ENCODE measurements around the gene HS6ST3.

- TF ChIP-seq CTCF (conservative IDR thresholded peaks at IDR 0.05; ENCODE audit: low read depth, low read length) (no peak), EZH2 (IDR thresholded peaks at IDR 0.05; ENCODE audit: low read length, unreplicated experiment) (no peak), EZH2phosphoT487 (IDR thresholded peaks at IDR 0.05; ENCODE audit: borderline replicate concordance, low read length) (no peak)
These were observed 443.5 kb downstream of the HS6ST3 start for GRCh38 chr13:96533408-96533807.

All from PC-3 (cell line).